Colonic mucosa (tissue), 4 donors: ENCODE results near the gene WDTC1. TPM values are rescaled to one million over a fixed set of nuclear protein-coding genes. Genes with fewer than 3 reads are reported as not detected.

Experiments
- DNase-seq: peaks from one replicate; pipeline ENCODE4 v3.0.0-alpha.2; 2020
- H3K27ac ChIP-seq: fragments of 200-600 bp; one replicate; pipeline ENCODE4 v1.8.0; 2021
- H3K27me3 ChIP-seq: fragments of 200-600 bp; one replicate; pipeline ENCODE4 v1.8.0; 2021
- H3K36me3 ChIP-seq: fragments of 200-600 bp; one replicate; pipeline ENCODE4 v1.8.0; 2021
- H3K4me1 ChIP-seq: fragments of 200-600 bp; one replicate; pipeline ENCODE4 v1.8.0; 2021; ENCODE audit warnings: mild to moderate bottlenecking
- H3K4me3 ChIP-seq: fragments of 200-600 bp; one replicate; pipeline ENCODE4 v1.8.0; 2021
- H3K9ac ChIP-seq, 2 donors: one replicate each; pipeline ENCODE4 v1.7.0; 2013; ENCODE audit warnings: control low read depth in 2 of 2, low read depth in 2 of 2, low read length in 2 of 2
- H3K9me3 ChIP-seq: fragments of 200-600 bp; one replicate; pipeline ENCODE4 v1.8.0; 2021
- CTCF ChIP-seq: fragments of 200-600 bp; IDR thresholded peaks from one replicate; pipeline ENCODE4 v1.8.0; 2022; ENCODE audit warnings: antibody characterized with exemption, mild to moderate bottlenecking
- intact Hi-C: fragments of 100-400 bp; cut with DNase I; formaldehyde crosslinking; loops from one replicate; pipeline ENCODE4 v1.14.1; 2022
- total RNA-seq, 2 donors: library from RNA; stranded (reverse); fragmentation: NEBNext Ultra II Directional in 1 of 2; extraction: Animal tissue kit (Norgen Biotek cat#: 25700) in 1 of 2; gene quantifications; one replicate each; pipeline ENCODE4 v1.2.1, GENCODE V29; 2021
- donor health status: healthy.
- donor health status: DM: no; HTN: no; CAD: no.
- donor health status: DM: no; HTN: no; CAD: no.

Gene WDTC1
- total RNA-seq, 2 donors from 2014 or later = 31.2 to 39.3 TPM

- Histone ChIP-seq H3K4me1 (peaks cover 14% of the 10 kb centered on the region), H3K36me3 (no peaks in the 10 kb centered on the region), H3K9ac (peak overlapping the region; percentile 26 to 39), H3K4me3 (peak overlapping the region; percentile 51), H3K27me3 (no peaks in the 10 kb centered on the region), H3K9me3 (no peaks in the 10 kb centered on the region), H3K27ac (no peak overlapping the region)
- DNase-seq = peak; percentile 74
- no peak for TF ChIP-seq CTCF
- intact Hi-C loops = no loop called here
These were observed 115.6 kb downstream of the WDTC1 start for GRCh38 chr1:27349784-27350662.

DNA sequence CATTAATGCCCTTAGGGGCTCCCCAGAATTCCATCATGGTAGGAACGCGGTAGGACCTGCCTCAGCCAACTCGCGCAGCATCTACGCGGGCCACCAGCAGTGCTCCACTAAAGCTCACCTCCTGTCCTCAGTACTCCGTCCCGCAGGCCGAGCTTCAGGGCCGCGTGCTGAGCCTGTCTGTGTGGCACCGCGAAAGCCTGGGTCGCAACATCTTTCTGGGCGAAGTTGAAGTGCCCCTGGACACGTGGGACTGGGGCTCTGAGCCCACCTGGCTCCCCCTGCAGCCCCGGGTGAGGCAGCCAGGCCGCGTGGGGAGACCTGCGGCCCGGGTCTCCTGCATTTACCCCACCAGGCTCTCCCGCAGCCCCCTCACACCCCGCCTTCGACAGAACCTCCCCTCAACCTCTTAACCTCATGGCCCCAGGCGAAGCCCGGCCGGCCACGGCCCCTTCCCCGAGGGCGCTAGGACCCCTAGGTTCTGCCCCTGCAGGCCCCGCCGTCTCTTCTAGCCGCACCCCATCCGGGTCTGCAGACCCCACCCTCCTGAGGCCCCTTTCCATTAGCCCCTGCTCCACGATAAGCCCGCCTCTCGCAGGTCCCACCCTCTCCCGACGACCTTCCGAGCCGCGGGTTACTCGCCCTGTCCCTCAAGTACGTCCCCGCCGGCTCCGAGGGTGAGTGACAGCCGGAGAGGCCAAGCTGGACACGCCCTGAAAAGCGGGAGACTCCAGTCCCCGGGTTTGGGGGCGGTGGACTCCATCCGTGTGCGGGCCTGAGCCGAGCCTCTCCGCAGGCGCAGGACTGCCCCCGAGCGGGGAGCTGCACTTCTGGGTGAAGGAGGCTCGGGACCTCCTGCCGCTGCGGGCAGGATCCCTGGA is 116.5 kb downstream of the WDTC1 start:
- intact Hi-C loops = no loop called here
- H3K36me3 ChIP-seq = no peaks in the 10 kb centered on the region
- peaks cover 14% of the 10 kb centered on the region for H3K4me1 ChIP-seq
- H3K27ac ChIP-seq = no peak overlapping the region
- peak overlapping the region in 1 of 2 donors; percentile 39 for H3K9ac ChIP-seq
- H3K4me3 ChIP-seq = peak overlapping the region; percentile 2
- H3K9me3 ChIP-seq = no peaks in the 10 kb centered on the region
- no peak for TF ChIP-seq CTCF
- peak; percentile 60 for DNase-seq
- no peaks in the 10 kb centered on the region for H3K27me3 ChIP-seq

DNA sequence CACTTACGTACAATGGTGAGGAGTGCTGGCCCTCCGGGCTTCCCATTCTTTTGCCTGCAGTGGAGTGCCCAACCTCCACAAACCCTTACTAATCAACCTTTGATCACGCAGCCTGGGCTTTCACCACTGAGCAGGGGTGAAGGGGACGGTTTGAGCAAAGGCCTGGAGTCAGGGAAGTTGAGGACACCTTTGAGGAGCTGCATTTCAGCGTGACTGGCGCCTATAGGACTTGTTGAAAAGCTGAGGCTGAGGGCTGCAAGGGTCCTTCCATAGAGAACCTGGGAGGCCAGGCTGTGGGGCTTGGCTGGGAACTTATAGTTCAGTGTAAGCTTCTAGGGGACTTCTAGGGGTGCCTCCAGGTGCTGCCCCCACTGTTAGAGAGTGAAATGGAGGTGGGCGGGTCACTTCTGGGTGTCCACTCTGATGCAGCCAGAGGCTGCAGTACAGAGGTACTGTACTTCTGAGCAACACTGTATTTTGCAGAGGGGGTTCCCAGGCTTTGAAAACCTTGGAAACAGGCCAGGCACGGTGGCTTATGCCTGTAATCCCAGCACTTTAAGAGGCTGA is 117.2 kb downstream of the WDTC1 start:
- Histone ChIP-seq H3K4me1 (peaks cover 16% of the 10 kb centered on the region), H3K36me3 (no peaks in the 10 kb centered on the region), H3K27ac (no peak overlapping the region), H3K27me3 (no peaks in the 10 kb centered on the region), H3K9me3 (no peaks in the 10 kb centered on the region), H3K4me3 (peak overlapping the region; percentile 2), H3K9ac (peak overlapping the region in 1 of 2 donors; percentile 27)
- intact Hi-C loops = no loop called here
- DNase-seq = no peak
- no peak for TF ChIP-seq CTCF

DNA sequence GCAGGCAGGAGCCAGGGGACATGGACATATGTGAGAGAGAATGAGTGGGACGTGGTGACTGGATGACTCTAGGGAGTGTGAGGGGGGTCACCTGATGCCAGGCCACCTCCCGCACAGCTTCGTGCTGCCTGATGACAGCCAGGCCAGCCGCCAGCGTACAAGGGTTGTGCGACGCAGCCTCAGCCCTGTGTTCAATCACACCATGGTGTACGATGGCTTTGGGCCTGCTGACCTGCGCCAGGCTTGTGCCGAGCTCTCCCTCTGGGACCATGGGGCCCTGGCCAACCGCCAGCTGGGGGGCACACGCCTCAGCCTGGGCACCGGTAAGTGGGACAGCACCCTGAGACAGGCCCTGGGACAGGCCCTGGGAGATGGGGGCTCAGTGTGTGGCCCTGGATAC is 118.7 kb downstream of the WDTC1 start:
- intact Hi-C loops = no loop called here
- no peak for TF ChIP-seq CTCF
- H3K36me3 ChIP-seq = no peaks in the 10 kb centered on the region

DNA sequence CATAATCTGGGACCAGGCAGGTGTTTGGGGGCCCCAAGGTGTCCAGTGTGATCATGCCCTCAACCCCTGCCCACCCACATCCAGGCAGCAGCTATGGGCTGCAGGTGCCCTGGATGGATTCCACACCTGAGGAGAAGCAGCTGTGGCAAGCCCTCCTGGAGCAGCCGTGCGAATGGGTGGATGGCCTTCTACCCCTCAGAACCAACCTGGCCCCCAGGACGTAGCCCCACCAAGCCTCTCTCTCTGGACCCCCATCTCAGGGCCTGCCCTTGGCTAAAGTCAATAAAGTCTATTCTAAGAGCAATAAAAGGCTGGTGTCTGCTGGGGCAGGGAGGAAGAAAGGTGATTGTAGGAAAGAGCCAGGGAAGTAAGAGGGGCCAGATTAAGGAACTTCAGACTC is 119.2 kb downstream of the WDTC1 start:
- intact Hi-C loops = no loop called here
- Histone ChIP-seq H3K4me3 (no peak overlapping the region), H3K9me3 (no peaks in the 10 kb centered on the region), H3K9ac (no peak overlapping the region), H3K4me1 (peaks cover 27% of the 10 kb centered on the region), H3K27ac (no peak overlapping the region), H3K27me3 (no peaks in the 10 kb centered on the region), H3K36me3 (no peaks in the 10 kb centered on the region)
- DNase-seq = no peak
- no peak for TF ChIP-seq CTCF

More for the DNA sequence above, 118.7 kb downstream of the WDTC1 start:
- no peak overlapping the region for H3K9ac ChIP-seq
- H3K27ac ChIP-seq = no peak overlapping the region
- no peaks in the 10 kb centered on the region for H3K9me3 ChIP-seq
- DNase-seq = no peak
- H3K4me3 ChIP-seq = no peak overlapping the region
- peaks cover 27% of the 10 kb centered on the region for H3K4me1 ChIP-seq
- H3K27me3 ChIP-seq = no peaks in the 10 kb centered on the region
